Cardiac atrium fibroblast (primary cell): ENCODE results near the gene ZNF460. TPM values are rescaled to one million over a fixed set of nuclear protein-coding genes. Genes with fewer than 3 reads are reported as not detected.

Experiments used
- total RNA-seq: library from RNA; depleted of rRNA; stranded (reverse); fragments of >200 nt; gene quantifications from 2 replicates; pipeline ENCODE4 v1.2.3, GENCODE V29; 2015

The ZNF460 gene
- 33.8 and 44.1 TPM in 2 replicates for total RNA-seq

DNA sequence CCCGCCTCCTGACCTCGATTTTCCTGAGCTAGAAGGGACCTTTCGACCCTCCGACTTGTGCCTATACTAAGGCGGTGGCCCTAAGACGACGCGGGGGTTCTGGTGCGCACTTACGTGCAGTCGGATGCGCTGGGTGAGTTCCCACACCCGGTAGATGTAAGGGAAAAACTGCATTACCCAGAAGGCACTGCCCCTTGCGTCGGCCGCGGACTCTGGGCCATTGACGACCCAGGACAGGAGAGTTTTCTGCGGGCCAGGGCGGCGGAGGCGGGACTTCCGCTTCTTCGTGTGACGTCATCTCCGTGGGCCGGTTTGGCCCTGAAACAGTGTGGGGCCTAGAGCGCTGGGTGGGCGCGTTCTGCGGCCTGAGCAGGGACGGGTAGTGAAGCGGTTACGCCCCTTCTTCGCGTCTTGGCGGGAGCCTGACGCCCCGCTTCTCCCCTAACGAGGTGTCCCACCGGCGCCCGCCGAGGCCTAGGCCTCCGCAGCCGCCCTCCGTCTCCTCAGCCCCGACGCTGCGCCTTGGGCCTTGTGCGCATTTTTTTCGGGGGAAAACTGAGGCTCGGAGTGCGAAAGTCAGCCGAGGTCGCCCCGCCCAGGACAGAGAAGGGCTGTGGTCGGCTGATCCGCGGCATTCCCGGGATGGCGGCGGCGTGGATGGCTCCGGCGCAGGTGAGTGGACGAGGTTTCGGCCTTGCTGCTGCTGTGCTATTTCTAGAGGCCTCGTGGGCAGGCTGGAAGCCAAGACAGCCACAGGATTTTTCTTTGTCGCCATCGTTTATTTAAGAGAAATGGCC is at the start of gene ZNF460:
Gene ZNF460 (plus strand): TSS at position 321 of the 797 bp plus-strand sequence. CDS start 322 bp downstream, at position 643.

DNA sequence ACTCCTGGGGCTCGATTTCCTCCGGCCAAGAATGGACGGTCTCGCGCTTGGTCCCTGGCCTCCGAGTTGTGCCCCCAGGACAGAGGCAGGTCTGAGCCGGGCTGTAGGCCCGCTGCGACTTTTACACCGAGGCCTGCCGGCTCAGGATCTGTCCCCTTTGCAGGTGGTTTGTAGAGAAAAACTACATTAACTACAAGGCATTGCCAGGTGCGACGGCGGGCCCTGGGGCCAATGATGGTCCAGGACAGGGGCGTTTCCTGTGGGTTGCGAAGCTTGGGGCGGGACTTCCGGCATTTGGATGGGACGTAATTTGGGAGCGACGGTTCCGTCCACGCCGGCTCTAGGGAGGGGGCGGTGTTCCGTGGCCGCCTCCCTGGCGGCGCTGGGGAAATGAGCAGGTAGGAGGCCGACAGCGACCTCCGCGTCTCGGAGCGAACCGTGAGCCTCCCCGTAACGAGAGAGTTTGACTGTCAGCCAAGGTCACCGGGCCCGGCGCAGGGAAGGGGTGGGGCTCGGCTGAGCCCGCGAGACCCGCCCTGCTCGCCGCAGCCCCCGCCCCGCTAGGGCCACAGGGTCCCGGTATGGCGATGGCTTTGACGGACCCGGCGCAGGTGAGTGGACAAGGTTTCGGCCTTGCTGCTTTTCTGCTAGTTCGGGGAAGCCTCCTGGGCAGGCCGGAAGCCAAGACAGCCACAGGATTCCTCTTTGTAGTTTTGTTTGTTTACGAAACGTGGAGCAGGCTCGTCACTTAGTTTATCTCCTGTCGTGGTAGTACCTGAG is 39.8 kb upstream of the ZNF460 start, which contains the start of gene ZNF805:
Gene ZNF805 (plus strand): TSS at position 322 of the 780 bp plus-strand sequence. CDS start 260 bp downstream, at position 582.

DNA sequence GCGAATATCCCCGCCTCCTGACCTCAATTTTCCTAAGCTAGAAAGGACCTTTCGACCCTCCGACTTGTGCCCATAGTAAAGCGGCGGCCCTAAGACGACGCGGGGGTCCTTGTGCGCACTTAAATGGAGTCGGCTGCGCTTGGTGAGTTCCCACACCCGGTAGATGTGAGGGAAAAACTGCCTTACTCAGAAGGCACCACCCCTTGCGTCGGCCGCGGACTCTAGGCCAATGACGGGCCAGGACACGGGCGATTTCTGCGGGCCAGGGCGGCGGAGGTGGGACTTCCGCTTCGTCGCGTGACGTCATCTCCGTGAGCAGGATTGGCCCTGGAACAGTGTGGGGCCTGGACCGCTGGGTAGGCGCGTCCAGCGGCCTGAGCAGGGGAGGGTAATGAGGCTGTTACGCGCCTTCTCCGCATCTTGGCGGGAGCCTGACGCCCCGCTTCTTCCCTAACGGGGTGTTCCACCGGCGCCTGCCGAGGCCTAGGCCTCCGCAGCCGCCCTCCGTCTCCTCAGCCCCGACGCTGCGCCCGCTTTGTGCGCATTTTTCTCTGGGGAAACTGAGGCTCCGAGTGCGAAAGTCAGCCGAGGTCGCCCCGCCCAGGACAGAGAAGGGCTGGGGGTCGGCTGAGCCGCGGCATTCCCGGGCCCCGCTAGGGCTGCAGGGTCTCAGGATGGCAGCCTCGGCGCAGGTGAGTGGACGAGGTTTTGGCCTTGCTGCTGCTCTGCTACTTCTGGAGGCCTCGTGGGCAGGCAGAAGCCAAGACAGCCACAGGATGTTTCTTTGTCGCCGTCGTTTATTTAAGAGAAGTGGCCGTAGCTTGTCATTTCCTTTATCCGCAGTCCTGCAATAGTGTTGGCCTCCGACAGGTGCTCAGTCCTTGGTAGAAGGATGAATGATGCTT is 40.1 kb downstream of the ZNF460 start, which contains the start of gene ZNF543:
Gene ZNF543 (plus strand): TSS at position 293 of the 905 bp plus-strand sequence. CDS start 382 bp downstream, at position 675.

Other genes starting within 250 kb of the ZNF460 start
- gene USP29, start 160.5 kb upstream of the ZNF460 start, total RNA-seq: not detected in 2 replicates
- gene ZIM3, start 135.3 kb upstream of the ZNF460 start, total RNA-seq: not detected in 2 replicates
- gene DUXA, start 113.0 kb upstream of the ZNF460 start, total RNA-seq: not detected in 2 replicates
- 21.7 and 24.6 TPM in 2 replicates for gene ZNF264, start 89.0 kb upstream of the ZNF460 start, total RNA-seq
- not detected in 2 replicates for gene AURKC, start 49.5 kb upstream of the ZNF460 start, total RNA-seq
- 8.7 and 13.0 TPM in 2 replicates for gene ZNF805, start 39.9 kb upstream of the ZNF460 start, total RNA-seq
- 3.1 and 10.0 TPM in 2 replicates for gene ZNF543, start 40.0 kb downstream of the ZNF460 start, total RNA-seq
- 5.0 and 8.7 TPM in 2 replicates for gene ZNF304, start 70.8 kb downstream of the ZNF460 start, total RNA-seq
- 6.3 and 12.5 TPM in 2 replicates for gene TRAPPC2B, start 83.1 kb downstream of the ZNF460 start, total RNA-seq
- gene ZNF547, start 83.1 kb downstream of the ZNF460 start, total RNA-seq: 3.1 and 5.0 TPM in 2 replicates
- gene ZNF548, start 109.4 kb downstream of the ZNF460 start, total RNA-seq: 10.0 and 22.0 TPM in 2 replicates
- gene ZNF17, start 130.7 kb downstream of the ZNF460 start, total RNA-seq: 2.9 and 4.0 TPM in 2 replicates
- gene ZNF749, start 154.8 kb downstream of the ZNF460 start, total RNA-seq: 2.9 and 5.0 TPM in 2 replicates
- 0.16 TPM in 1 of 2 replicates, not detected in the other for gene VN1R1, start 176.7 kb downstream of the ZNF460 start, total RNA-seq
- gene ZNF772, start 197.1 kb downstream of the ZNF460 start, total RNA-seq: 13.4 and 18.8 TPM in 2 replicates
- gene ZNF419, start 207.3 kb downstream of the ZNF460 start, total RNA-seq: 6.6 and 17.0 TPM in 2 replicates
- gene ZNF773, start 219.5 kb downstream of the ZNF460 start, total RNA-seq: 15.4 and 21.5 TPM in 2 replicates
- 3.6 and 4.2 TPM in 2 replicates for gene ZNF549, start 246.9 kb downstream of the ZNF460 start, total RNA-seq